Prostate gland (tissue), 2 donors: ENCODE measurements around the gene NCKIPSD.

ENCODE experiments used
- POLR2A ChIP-seq: fragments of 450-650 bp; IDR thresholded peaks from one replicate; pipeline ENCODE4 v1.6.1; 2016; ENCODE audit warnings: antibody characterized with exemption, mild to moderate bottlenecking
- TF ChIP-seq, protein P1 (sequence below), 4 experiments: fragments of 200-600 bp in 2 of 4; fragments of 450-650 bp in 2 of 4; sonication (generic) in 2 of 4; IDR thresholded peaks; 1 replicate in 3 of 4; 2 replicates in 1 of 4; pipeline ENCODE4 v1.5.1; 2016 to 2019; ENCODE audit warnings: antibody characterized with exemption in 4 of 4, mild to moderate bottlenecking in 2 of 4, moderate library complexity in 2 of 4

DNA sequence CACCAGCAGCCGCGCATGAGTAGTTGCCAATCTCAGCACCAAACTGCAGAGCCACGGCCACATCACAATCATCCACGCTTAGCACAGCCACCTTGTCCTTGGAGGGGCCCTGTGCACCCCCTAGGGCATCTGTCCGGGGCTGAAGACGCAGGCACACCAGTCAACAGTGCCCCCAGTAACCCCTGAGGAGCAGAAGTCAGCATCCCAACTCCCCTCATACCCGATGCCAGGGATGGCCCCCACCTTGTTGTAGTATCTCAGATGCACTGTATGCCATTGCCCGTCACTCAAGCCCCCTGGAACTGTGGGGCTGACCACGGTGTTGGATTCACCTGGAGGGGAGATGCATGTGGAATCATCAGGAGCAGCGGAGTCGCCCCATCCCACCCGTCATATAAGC lies 30.7 kb downstream of the NCKIPSD start:
- TF ChIP-seq, protein P1, sequence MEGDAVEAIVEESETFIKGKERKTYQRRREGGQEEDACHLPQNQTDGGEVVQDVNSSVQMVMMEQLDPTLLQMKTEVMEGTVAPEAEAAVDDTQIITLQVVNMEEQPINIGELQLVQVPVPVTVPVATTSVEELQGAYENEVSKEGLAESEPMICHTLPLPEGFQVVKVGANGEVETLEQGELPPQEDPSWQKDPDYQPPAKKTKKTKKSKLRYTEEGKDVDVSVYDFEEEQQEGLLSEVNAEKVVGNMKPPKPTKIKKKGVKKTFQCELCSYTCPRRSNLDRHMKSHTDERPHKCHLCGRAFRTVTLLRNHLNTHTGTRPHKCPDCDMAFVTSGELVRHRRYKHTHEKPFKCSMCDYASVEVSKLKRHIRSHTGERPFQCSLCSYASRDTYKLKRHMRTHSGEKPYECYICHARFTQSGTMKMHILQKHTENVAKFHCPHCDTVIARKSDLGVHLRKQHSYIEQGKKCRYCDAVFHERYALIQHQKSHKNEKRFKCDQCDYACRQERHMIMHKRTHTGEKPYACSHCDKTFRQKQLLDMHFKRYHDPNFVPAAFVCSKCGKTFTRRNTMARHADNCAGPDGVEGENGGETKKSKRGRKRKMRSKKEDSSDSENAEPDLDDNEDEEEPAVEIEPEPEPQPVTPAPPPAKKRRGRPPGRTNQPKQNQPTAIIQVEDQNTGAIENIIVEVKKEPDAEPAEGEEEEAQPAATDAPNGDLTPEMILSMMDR (IDR thresholded peaks at IDR 0.05), result no peak
- no peak for TF ChIP-seq POLR2A
